Right lobe of liver (tissue), 6 donors: ENCODE measurements around the gene ARSI. TPM values are rescaled to one million over a fixed set of nuclear protein-coding genes. Genes with fewer than 3 reads are reported as not detected.
A peak's percentile ranks its signal among the peaks of the same experiment; 100 is the strongest.
"Not testable (repeated sequence)": the region's sequence is repeated elsewhere in the genome, so short reads cannot be mapped to it uniquely, and the experiment has no call there.

Experiments
- ATAC-seq, 4 donors: fragments of 200-7000 bp; cut with Tn5 transposase; one replicate each; pipeline ENCODE4 v1.9.1; 2020; ENCODE audit warnings: mild to moderate bottlenecking in 4 of 4, moderate library complexity in 4 of 4
- DNase-seq, 3 donors: peaks; one replicate each; pipeline ENCODE4 v3.0.0-alpha.2; 2020
- H3K27ac ChIP-seq, 3 donors: fragments of 200-600 bp; one replicate each; pipeline ENCODE4 v1.8.0; 2022
- H3K27me3 ChIP-seq, 2 donors: fragments of 200-600 bp; one replicate each; pipeline ENCODE4 v1.8.0; 2022
- H3K36me3 ChIP-seq, 4 donors: fragments of 200-600 bp; sonication (generic) in 1 of 4; one replicate each; pipeline versions ENCODE4 v1.5.1 to v1.8.0; 2017 to 2022; ENCODE audit warnings: control low read depth in 1 of 4
- H3K4me1 ChIP-seq, 4 donors: fragments of 200-600 bp; sonication (generic) in 1 of 4; one replicate each; pipeline versions ENCODE4 v1.5.1 to v1.8.0; 2017 to 2022; ENCODE audit warnings: control low read depth in 1 of 4
- H3K4me3 ChIP-seq, 3 donors: fragments of 200-600 bp; one replicate each; pipeline ENCODE4 v1.8.0; 2022
- H3K9me3 ChIP-seq, 4 donors: fragments of 200-600 bp; sonication (generic) in 1 of 4; one replicate each; pipeline versions ENCODE4 v1.5.1 to v1.8.0; 2017 to 2022; ENCODE audit warnings: control low read depth in 1 of 4
- CTCF ChIP-seq, 4 donors: fragments of 200-600 bp in 3 of 4; fragments of 450-650 bp in 1 of 4; IDR thresholded peaks; one replicate each; pipeline versions ENCODE4 v1.5.1 to v1.8.0; 2016 to 2022; ENCODE audit warnings: antibody characterized with exemption in 4 of 4, mild to moderate bottlenecking in 2 of 4
- POLR2A ChIP-seq: fragments of 450-650 bp; IDR thresholded peaks from one replicate; pipeline ENCODE4 v1.6.1; 2017; ENCODE audit warnings: antibody characterized with exemption, mild to moderate bottlenecking
- WGBS: methylation state at CpG from one replicate; pipeline ENCODE4 v1.1.6; 2018; ENCODE audit warnings: low coverage, low lambda C conversion rate; ENCODE audit not compliant: insufficient coverage; ENCODE audit errors: missing lambda C conversion rate; 5-methylcytosine and 5-hydroxymethylcytosine counted together
- intact Hi-C, 2 donors: fragments of 100-400 bp; cut with DNase I; formaldehyde crosslinking; loops; one replicate each; pipeline versions ENCODE4 v1.11.2 to v1.14.1; 2022
- total RNA-seq, 6 experiments: library from RNA; depleted of rRNA in 2 of 6; stranded (reverse); fragments of >200 nt in 2 of 6; fragmentation: NEBNext Ultra II Directional in 3 of 6; extraction: Animal tissue kit (Norgen Biotek cat#: 25700) in 3 of 6; gene quantifications; one replicate each; pipeline versions ENCODE4 v1.1.0 to v1.2.4, GENCODE V29; 2016 to 2023
- donor health status: DM: no; HTN: yes; CAD: no.
- donor health status: DM: no; HTN: no; CAD: no.
- donor health status: DM: no; HTN: no; CAD: no.
- donor health status: DM: no; HTN: yes; CAD: no.
- donor health status: DM: no; HTN: yes; CAD: no.

Gene ARSI
- total RNA-seq, 6 experiments from 2014 or later: 0.06 to 0.51 (median 0.20) TPM; not detected in 1

DNA sequence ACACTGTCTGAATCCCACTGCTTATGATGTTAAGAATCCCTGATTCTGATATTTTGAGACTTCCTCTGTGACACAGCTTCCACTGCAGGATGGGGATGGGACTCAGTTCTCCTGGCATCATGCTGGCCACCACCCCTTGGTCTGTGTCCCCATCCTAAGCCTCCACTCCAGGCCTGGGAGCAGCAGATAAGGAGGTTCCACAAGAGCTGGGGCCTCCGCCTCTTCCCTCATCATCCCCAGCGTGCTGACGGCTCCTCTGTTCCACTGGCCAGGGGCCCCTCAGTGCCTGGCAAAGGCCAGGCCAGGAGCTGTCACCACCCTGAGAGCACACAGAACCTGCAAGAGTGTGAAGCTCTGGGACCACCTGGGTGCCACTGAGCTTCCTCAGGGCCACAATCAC, 53.8 kb downstream of the ARSI start:
- Histone ChIP-seq H3K4me1 (no peaks in the 10 kb centered on the region), H3K27ac (no peak overlapping the region), H3K4me3 (no peak overlapping the region), H3K9me3 (no peaks in the 10 kb centered on the region), H3K36me3 (no peaks in the 10 kb centered on the region), H3K27me3 (no peaks in the 10 kb centered on the region)
- intact Hi-C loops: no loop called here
- 80% methylated on average over 1 of the region's 3 CpGs for WGBS
- ATAC-seq (no peak), DNase-seq (no peak)
- TF ChIP-seq CTCF (IDR thresholded peaks at IDR 0.05): no peak
- TF ChIP-seq POLR2A: no peak

DNA sequence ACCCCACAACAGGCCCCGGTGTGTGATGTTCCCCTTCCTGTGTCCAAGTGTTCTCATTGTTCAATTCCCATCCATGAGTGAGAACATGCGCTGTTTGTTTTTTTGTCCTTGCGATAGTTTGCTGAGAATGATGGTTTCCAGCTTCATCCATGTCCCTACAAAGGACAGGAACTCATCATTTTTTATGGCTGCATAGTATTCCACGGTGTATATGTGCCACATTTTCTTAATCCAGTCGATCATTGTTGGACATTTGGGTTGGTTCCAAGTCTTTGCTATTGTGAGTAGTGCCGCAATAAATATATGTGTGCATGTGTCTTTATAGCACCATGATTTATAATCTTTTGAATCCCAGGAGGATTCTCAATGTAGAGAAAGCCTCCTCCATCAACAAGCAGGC, 54.2 kb downstream of the ARSI start:
- DNase-seq, H3K4me1 ChIP-seq, H3K4me3 ChIP-seq, H3K36me3 ChIP-seq, intact Hi-C loops, H3K27ac ChIP-seq, H3K9me3 ChIP-seq, H3K27me3 ChIP-seq, ATAC-seq: not testable (repeated sequence)
- 79% methylated on average over 6 of the region's 6 CpGs for WGBS

GRCh38 chr5:150247726-150248125, 55.0 kb downstream of the ARSI start:
- Histone ChIP-seq H3K9me3 (no peaks in the 10 kb centered on the region), H3K4me3 (no peak overlapping the region), H3K36me3 (no peaks in the 10 kb centered on the region), H3K4me1 (no peaks in the 10 kb centered on the region), H3K27me3 (no peaks in the 10 kb centered on the region), H3K27ac (no peak overlapping the region)
- ATAC-seq: no peak
- DNase-seq: no peak
- no peak for TF ChIP-seq CTCF (IDR thresholded peaks at IDR 0.05)
- no peak for TF ChIP-seq POLR2A
- intact Hi-C loops: no loop called here
- 94% methylated on average over 5 of the region's 9 CpGs for WGBS

- no peaks in the 10 kb centered on the region for H3K27me3 ChIP-seq
- H3K36me3 ChIP-seq: no peaks in the 10 kb centered on the region
- no peak overlapping the region for H3K4me3 ChIP-seq
- H3K9me3 ChIP-seq: no peaks in the 10 kb centered on the region
- ATAC-seq (peak in 2 of 4 donors; percentile 79 to 85), DNase-seq (peak in 2 of 3 donors; percentile 47 to 65)
- TF ChIP-seq CTCF (IDR thresholded peaks at IDR 0.05): no peak
- no peak for TF ChIP-seq POLR2A
- H3K27ac ChIP-seq: no peak overlapping the region
- WGBS: 76% methylated on average over 3 of the region's 5 CpGs
- intact Hi-C loops: no loop called here
- H3K4me1 ChIP-seq: no peaks in the 10 kb centered on the region
Measured at GRCh38 chr5:150246835-150247234, 55.9 kb downstream of the ARSI start.

GRCh38 chr5:150246429-150246828, 56.3 kb downstream of the ARSI start:
- Histone ChIP-seq H3K4me3 (no peak overlapping the region), H3K27ac (no peak overlapping the region), H3K9me3 (no peaks in the 10 kb centered on the region), H3K36me3 (no peaks in the 10 kb centered on the region), H3K27me3 (no peaks in the 10 kb centered on the region), H3K4me1 (no peaks in the 10 kb centered on the region)
- TF ChIP-seq CTCF (IDR thresholded peaks at IDR 0.05): no peak
- TF ChIP-seq POLR2A: no peak
- ATAC-seq (no peak), DNase-seq (no peak)
- intact Hi-C loops: no loop called here
- 100% methylated on average over 4 of the region's 5 CpGs for WGBS

Other genes starting within 250 kb of the ARSI start
- 10 to 100 TPM; 13.0 to 45.1 (median 16.3) TPM for gene CSF1R, start 216.4 kb downstream of the ARSI start, total RNA-seq
- gene PDGFRB, start 147.1 kb downstream of the ARSI start, total RNA-seq: 10 to 100 TPM in 2 of 6 experiments, 1 to 10 TPM in 4; 6.8 to 19.5 (median 9.4) TPM
- gene CDX1, start 136.1 kb downstream of the ARSI start, total RNA-seq: not detected
- not detected for gene SLC6A7, start 112.8 kb downstream of the ARSI start, total RNA-seq
- gene CAMK2A, start 13.1 kb downstream of the ARSI start, total RNA-seq: under 1 TPM in 3 of 6 experiments, not detected in 3; 0.10 to 0.26 (median 0.23) TPM
- 10 to 100 TPM in 2 of 6 experiments, 1 to 10 TPM in 4; 6.7 to 12.0 (median 8.9) TPM for gene TCOF1, start 54.8 kb upstream of the ARSI start, total RNA-seq
- gene CD74, start 110.0 kb upstream of the ARSI start, total RNA-seq: 100 to 1,000 TPM in 5 of 6 experiments, 10 to 100 TPM in 1; 68.4 to 549 (median 211) TPM
- gene RPS14, start 146.8 kb upstream of the ARSI start, total RNA-seq: 100 to 1,000 TPM; 573 to 800 (median 663) TPM
- gene NDST1, start 205.2 kb upstream of the ARSI start, total RNA-seq: 10 to 100 TPM; 38.1 to 97.5 (median 76.0) TPM